Neural cell (in vitro differentiated cells): ENCODE data around the gene STPG3. TPM values are rescaled to one million over a fixed set of nuclear protein-coding genes. Genes with fewer than 3 reads are reported as not detected.
A peak's percentile ranks its signal among the peaks of the same experiment; 100 is the strongest.

Experiments
- H2AFZ ChIP-seq: fragments of 200-600, 300-800 bp; sonication (generic), shearing (Covaris generic); 2 replicates; pipeline ENCODE4 v1.6.0; 2014; ENCODE audit warnings: low read depth, mild to moderate bottlenecking, antibody characterized with exemption, low read length, moderate library complexity
- H3F3A ChIP-seq: fragments of 200-600 bp; shearing (Covaris generic); 2 replicates; pipeline ENCODE4 v1.6.1; 2016; ENCODE audit warnings: mild to moderate bottlenecking, moderate library complexity, mixed read lengths, antibody characterized with exemption, low read length; ENCODE audit not compliant: insufficient read depth, poor library complexity, severe bottlenecking
- H3K27ac ChIP-seq: fragments of 200-600, 300-800 bp; sonication (generic), shearing (Covaris generic); 2 replicates; pipeline ENCODE4 v1.5.1; 2014; ENCODE audit warnings: mild to moderate bottlenecking, low read length, moderate library complexity
- H3K27me3 ChIP-seq: fragments of 300-800, 200-600 bp; sonication (generic), shearing (Covaris generic); 2 replicates; pipeline ENCODE4 v1.6.0; 2014; ENCODE audit warnings: mild to moderate bottlenecking, low read depth, low read length, moderate library complexity; ENCODE audit not compliant: insufficient read depth
- H3K36me3 ChIP-seq: fragments of 300-800, 200-600 bp; sonication (generic), shearing (Covaris generic); 2 replicates; pipeline ENCODE4 v1.5.1; 2014; ENCODE audit warnings: mild to moderate bottlenecking, antibody characterized with exemption, low read length, moderate library complexity; ENCODE audit not compliant: insufficient read depth
- H3K4me2 ChIP-seq: fragments of 300-800, 200-600 bp; sonication (generic), shearing (Covaris generic); 2 replicates; pipeline ENCODE4 v1.6.0; 2014; ENCODE audit warnings: mild to moderate bottlenecking, low read length
- H3K4me3 ChIP-seq: fragments of 300-800, 200-600 bp; sonication (generic), shearing (Covaris generic); 2 replicates; pipeline ENCODE4 v1.5.1; 2014; ENCODE audit warnings: mild to moderate bottlenecking, low read length, moderate library complexity
- H3K79me2 ChIP-seq: fragments of 200-600 bp; shearing (Covaris generic); replicated peaks from 2 replicates; pipeline ENCODE4 v1.6.0; 2014; ENCODE audit warnings: mild to moderate bottlenecking, low read length, moderate library complexity; ENCODE audit not compliant: insufficient read depth
- H3K9ac ChIP-seq: fragments of 300-800, 200-600 bp; sonication (generic), shearing (Covaris generic); 2 replicates; pipeline ENCODE4 v1.6.1; 2016; ENCODE audit warnings: mild to moderate bottlenecking, low read length, mixed read lengths
- H3K9me2 ChIP-seq: fragments of 200-600 bp; shearing (Covaris generic); 2 replicates; pipeline ENCODE4 v1.6.1; 2016; ENCODE audit warnings: mild to moderate bottlenecking, low read length, mixed read lengths; ENCODE audit not compliant: insufficient read depth
- H3K9me3 ChIP-seq: fragments of 200-600, 300-800 bp; sonication (generic), shearing (Covaris generic); 2 replicates; pipeline ENCODE4 v1.6.1; 2016; ENCODE audit warnings: mild to moderate bottlenecking, mixed run types, low read length, moderate library complexity, mixed read lengths
- H4K20me1 ChIP-seq: fragments of 200-600 bp; shearing (Covaris generic); 2 replicates; pipeline ENCODE4 v1.6.1; 2016; ENCODE audit warnings: mild to moderate bottlenecking, mixed run types; ENCODE audit not compliant: insufficient read depth
- EP300 ChIP-seq: fragments of 450-650 bp; conservative IDR thresholded peaks from 2 replicates; pipeline ENCODE4 v1.6.1; 2014; ENCODE audit warnings: antibody characterized with exemption, mild to moderate bottlenecking, moderate library complexity; ENCODE audit not compliant: poor library complexity, severe bottlenecking
- EZH2 ChIP-seq: fragments of 200-600, 300-800 bp; shearing (Covaris generic), sonication (generic); IDR thresholded peaks from 2 replicates; pipeline ENCODE4 v1.6.1; 2014; ENCODE audit warnings: antibody characterized with exemption, low read length, borderline replicate concordance, mild to moderate bottlenecking; ENCODE audit not compliant: insufficient read depth, poor library complexity, severe bottlenecking
- MXI1 ChIP-seq: fragments of 450-650 bp; conservative IDR thresholded peaks from 2 replicates; pipeline ENCODE4 v1.6.1; 2014; ENCODE audit warnings: antibody characterized with exemption, mild to moderate bottlenecking; ENCODE audit not compliant: poor library complexity, severe bottlenecking
- POLR2AphosphoS5 ChIP-seq: IDR thresholded peaks from 2 replicates; pipeline ENCODE4 v1.6.1; 2012
- RAD21 ChIP-seq: fragments of 450-650 bp; conservative IDR thresholded peaks from 2 replicates; pipeline ENCODE4 v1.6.1; 2014; ENCODE audit warnings: antibody characterized with exemption, mild to moderate bottlenecking, moderate library complexity
- REST ChIP-seq: IDR thresholded peaks from 2 replicates; pipeline ENCODE4 v1.6.1; 2012; ENCODE audit warnings: borderline replicate concordance
- SMC3 ChIP-seq: fragments of 450-650 bp; conservative IDR thresholded peaks from 2 replicates; pipeline ENCODE4 v1.6.1; 2014; ENCODE audit warnings: antibody characterized with exemption, mild to moderate bottlenecking, moderate library complexity; ENCODE audit not compliant: poor library complexity
- TAF1 ChIP-seq: IDR thresholded peaks from 2 replicates; pipeline ENCODE4 v1.6.1; 2012; ENCODE audit warnings: low read depth
- polyA plus RNA-seq: library from polyadenylated mRNA; depleted of rRNA; stranded (reverse); fragments of >200 nt; gene quantifications from 2 replicates; pipeline ENCODE4 v1.2.3, GENCODE V29; 2014
- TF ChIP-seq, protein P1 (sequence below): fragments of 450-650 bp; IDR thresholded peaks from 2 replicates; pipeline ENCODE4 v1.5.1; 2014; ENCODE audit warnings: antibody characterized with exemption, mild to moderate bottlenecking, moderate library complexity; ENCODE audit not compliant: poor library complexity, severe bottlenecking

STPG3 gene
- polyA plus RNA-seq, 1 donor from 2014 or later = not detected

DNA sequence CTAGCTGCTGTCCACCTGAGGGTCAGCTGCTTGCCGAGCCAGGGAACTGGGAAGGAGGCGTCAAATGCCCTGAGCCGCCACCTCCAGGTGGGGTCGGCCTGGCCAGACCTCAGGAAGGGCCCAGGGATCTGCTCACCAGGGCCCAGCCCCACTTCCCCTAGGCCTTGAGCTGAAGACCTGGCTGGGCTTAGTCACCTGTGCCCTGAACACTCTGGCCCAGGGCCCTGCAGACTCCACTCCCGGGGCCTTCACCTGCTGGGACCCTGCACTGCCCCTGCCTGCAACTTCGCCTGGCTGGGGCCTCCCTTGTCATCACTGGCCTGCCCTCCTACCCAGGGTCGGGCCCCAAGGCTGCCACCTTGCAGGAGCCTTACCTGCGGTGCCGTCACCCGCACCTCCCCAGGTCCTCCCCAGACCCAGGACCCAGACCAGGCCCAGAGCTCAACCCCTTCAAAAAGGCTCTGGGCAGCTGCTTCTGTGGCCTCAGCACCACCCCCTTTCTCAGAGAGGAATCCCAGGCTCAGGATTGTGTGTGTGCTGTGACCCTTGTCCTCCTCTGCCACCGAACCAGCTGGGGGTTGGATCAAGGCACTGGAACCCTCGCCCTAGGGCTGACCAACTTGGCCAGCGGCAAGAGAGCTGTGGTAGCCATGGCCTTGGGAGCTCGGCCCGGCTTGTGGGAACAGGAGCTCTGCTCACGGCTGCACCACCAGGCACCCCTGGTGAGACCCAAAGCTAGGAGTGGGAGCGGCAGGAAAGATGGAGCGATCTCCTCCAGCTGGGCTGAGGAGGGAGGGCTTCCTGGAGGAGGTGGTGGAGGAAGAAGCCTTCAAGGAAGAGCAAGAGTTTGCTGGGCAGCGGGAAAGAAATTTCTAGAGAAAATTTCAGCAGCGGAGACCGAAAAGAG, 2.9 kb downstream of the STPG3 start:
- H3K9me2 ChIP-seq = no peaks in the 10 kb centered on the region
- H3K9me3 ChIP-seq = no peaks in the 10 kb centered on the region
- H3K4me2 ChIP-seq = peak overlapping the region; percentile 48
- H3K79me2 ChIP-seq = peaks cover 10% of the 10 kb centered on the region
- no peaks in the 10 kb centered on the region for H3K36me3 ChIP-seq
- H2AFZ ChIP-seq = no peak overlapping the region
- peak overlapping the region; percentile 94 for H3K4me3 ChIP-seq
- H3F3A ChIP-seq = no peaks in the 10 kb centered on the region
- H3K9ac ChIP-seq = peak overlapping the region; percentile 88
- no peaks in the 10 kb centered on the region for H3K27me3 ChIP-seq
- no peaks in the 10 kb centered on the region for H4K20me1 ChIP-seq
- no peak overlapping the region for H3K27ac ChIP-seq
- TF ChIP-seq EP300 (no peak), POLR2AphosphoS5 (no peak), MXI1 (no peak), REST (no peak), RAD21 (no peak)
- TF ChIP-seq, protein P1, sequence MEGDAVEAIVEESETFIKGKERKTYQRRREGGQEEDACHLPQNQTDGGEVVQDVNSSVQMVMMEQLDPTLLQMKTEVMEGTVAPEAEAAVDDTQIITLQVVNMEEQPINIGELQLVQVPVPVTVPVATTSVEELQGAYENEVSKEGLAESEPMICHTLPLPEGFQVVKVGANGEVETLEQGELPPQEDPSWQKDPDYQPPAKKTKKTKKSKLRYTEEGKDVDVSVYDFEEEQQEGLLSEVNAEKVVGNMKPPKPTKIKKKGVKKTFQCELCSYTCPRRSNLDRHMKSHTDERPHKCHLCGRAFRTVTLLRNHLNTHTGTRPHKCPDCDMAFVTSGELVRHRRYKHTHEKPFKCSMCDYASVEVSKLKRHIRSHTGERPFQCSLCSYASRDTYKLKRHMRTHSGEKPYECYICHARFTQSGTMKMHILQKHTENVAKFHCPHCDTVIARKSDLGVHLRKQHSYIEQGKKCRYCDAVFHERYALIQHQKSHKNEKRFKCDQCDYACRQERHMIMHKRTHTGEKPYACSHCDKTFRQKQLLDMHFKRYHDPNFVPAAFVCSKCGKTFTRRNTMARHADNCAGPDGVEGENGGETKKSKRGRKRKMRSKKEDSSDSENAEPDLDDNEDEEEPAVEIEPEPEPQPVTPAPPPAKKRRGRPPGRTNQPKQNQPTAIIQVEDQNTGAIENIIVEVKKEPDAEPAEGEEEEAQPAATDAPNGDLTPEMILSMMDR = no peak

- peak; percentile 82 for TF ChIP-seq MXI1
- peak; percentile 14 for TF ChIP-seq SMC3
- peak; percentile 19 for TF ChIP-seq REST
- no peak for TF ChIP-seq EZH2
- TF ChIP-seq TAF1 = no peak
- peak; percentile 5 for TF ChIP-seq RAD21
- TF ChIP-seq EP300 = peak; percentile 47
- TF ChIP-seq, protein P1 = no peak
- peak; percentile 86 for TF ChIP-seq POLR2AphosphoS5
- no peaks in the 10 kb centered on the region for H3K9me3 ChIP-seq
- peak within 1 kb of the TSS; percentile 90 for H3K4me2 ChIP-seq
- H2AFZ ChIP-seq = peak within 1 kb of the TSS; percentile 56
- H3K9ac ChIP-seq = peak within 1 kb of the TSS; percentile 88
- H3K79me2 ChIP-seq = peaks cover 10% of the 10 kb centered on the region
- no peaks in the 10 kb centered on the region for H3K36me3 ChIP-seq
- H3K9me2 ChIP-seq = no peaks in the 10 kb centered on the region
- peak within 1 kb of the TSS; percentile 96 for H3K4me3 ChIP-seq
- H3K27me3 ChIP-seq = no peaks in the 10 kb centered on the region
- no peaks in the 10 kb centered on the region for H3F3A ChIP-seq
- peak within 1 kb of the TSS; percentile 70 for H3K27ac ChIP-seq
- H4K20me1 ChIP-seq = no peaks in the 10 kb centered on the region
Measured at GRCh38 chr9:137254624-137255447, 3.8 kb downstream of the STPG3 start, which contains the start of gene NELFB. NELFB (plus strand) TSS chr9:137255327.
